Activated CD4-positive, alpha-beta T cell treated with anti-CD3 and anti-CD28 coated beads, Interleukin-10, Interleukin-2, amounts not matched to agents 100 ng/mL and 50 ng/mL, durations not matched to agents 16 hours and 8 hours (primary cell): ENCODE results near the gene RAB43.
"Not testable (repeated sequence)": the region's sequence is repeated elsewhere in the genome, so short reads cannot be mapped to it uniquely, and the experiment has no call there.

ENCODE experiments used
- DNase-seq: peaks from one replicate; pipeline ENCODE4 v3.0.0-alpha.2; 2020

RAB43 gene

DNA sequence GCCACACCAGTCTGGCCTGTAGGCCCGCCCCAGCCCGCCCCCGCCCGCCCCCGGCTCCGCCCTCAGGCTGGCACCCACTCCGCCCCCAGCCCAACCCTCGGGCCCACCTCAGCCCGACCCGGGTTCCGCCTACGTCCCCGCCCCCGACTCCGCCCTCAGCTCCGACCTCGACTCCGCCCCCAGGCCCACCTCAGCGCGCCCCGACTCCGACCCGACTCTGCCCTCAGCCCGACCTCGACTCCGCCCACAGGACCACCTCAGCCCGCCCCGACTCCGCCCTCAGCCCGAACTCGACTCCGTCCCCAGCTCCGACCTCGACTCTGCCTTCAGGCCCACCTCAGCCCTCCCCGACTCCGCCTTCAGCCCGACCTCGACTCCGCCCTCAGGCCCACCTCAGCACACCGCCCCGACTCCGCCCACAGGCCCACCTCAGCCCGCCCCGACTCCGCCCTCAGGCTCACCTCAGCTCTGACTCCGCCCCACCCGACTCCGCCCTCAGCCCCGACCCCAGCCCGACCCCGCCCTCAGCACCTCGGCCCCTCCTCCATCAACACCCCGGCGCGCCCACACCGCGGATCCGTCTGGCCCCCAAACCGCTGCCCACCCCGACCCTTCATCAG, at the start of gene RAB43:
TSS of gene RAB43 (minus strand) at position 13 of the 620 bp plus-strand sequence. CDS start 315 bp downstream, outside the sequence.
- peak; percentile 92 for DNase-seq

DNA sequence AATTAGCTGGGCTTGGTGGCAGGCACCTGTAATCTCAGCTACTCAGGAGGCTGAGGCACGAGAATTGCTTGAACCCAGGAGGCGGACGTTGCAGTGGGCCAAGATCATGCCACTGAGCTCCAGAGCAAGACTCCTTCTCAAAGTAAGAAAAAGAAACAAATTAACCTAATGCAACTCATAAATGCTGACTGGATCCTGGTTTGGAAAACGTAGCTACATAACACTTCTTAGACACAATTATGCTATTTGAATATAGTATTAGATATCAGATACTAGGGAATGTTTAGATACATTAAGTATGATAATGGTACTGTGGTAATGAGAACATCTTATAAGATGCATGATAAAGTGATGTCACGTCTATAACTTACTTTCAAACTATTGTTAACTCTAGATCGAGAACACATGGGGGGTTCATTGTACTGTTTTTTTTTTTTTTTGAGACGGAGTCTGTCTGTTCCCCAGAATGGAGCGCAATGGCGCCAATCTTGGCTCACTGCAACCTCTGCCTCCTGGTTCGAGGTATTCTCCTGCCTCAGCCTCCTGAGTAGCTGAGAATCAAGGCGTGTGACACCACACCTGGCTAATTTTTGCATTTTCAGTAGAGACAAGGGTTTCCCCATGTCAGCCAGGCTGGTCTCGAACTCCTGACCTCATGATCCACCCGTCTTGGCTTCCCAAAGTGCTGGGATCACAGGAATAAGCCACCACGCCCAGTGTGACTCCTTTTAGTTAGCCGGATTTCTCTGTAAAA, 45.2 kb upstream of the RAB43 start:
- no peak for DNase-seq

DNA sequence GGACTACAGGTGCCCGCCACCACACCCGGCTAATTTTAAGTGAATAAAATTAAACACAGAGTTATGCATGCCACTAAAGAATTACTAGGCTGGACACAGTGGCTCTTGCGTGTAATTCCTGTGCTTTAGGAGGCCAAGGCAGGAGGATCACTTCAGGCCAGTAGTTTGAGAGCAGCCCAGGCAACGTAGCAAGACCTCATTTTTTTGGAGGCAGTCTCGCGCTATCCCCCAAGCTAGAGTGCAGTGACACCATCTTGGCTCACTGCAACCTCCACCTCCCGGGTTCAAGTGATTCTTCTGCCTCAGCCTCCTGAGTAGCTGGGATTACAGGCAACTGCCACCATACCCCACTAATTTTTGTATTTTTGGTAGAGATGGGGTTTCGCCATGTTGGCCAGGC, 44.0 kb upstream of the RAB43 start:
- not testable (repeated sequence) for DNase-seq

DNA sequence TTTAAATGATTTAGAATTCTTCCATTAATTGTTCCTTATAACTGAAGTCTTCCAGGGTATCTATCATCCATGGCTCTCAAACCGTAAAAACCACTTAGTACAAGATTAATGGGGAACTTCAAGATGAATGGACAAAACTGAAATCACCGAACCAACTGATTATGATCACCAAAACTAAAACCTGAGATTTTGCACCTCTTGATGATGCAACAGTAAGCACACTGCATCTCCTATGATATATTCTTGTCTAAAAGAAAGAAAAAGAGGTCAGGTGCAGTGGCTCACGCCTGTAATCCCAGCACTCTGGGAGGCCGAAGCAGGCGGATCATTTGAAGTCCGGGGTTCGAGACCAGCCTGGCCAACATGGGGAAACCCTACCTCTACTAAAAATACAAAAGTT, 42.9 kb upstream of the RAB43 start:
- no peak for DNase-seq

GRCh38 chr3:129162729-129163579, 41.4 kb upstream of the RAB43 start:
- DNase-seq: peak; percentile 42

GRCh38 chr3:129161860-129162271, 40.3 kb upstream of the RAB43 start:
- peak; percentile 51 for DNase-seq

GRCh38 chr3:129160891-129161859, 39.6 kb upstream of the RAB43 start, which contains the start of gene ISY1:
TSS of gene ISY1 (minus strand) at chr3:129161063. CDS start at chr3:129160975, 88 bp downstream.
- peak; percentile 96 for DNase-seq

DNA sequence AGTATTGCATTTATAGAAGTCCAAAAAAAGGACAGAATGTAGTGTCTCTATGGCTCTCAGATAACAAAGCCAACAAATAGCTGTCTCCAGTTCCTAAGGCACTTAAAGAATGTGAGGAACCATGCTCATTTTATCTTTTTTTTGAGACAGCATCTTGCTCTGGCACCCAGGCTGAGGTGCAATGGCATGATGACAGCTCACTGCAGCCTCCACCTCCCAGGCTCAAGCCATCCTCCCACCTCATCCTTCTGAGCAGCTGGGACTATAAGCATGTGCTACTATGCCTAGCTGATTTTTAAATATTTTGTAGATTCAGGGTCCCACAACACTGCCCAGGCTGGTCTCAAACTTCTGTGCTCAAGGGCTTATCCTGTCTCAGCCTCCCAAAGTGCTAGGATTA, 23.2 kb upstream of the RAB43 start:
- DNase-seq: no peak

- DNase-seq: not testable (repeated sequence)
Observed at GRCh38 chr3:129141011-129141410, 19.4 kb upstream of the RAB43 start.

DNA sequence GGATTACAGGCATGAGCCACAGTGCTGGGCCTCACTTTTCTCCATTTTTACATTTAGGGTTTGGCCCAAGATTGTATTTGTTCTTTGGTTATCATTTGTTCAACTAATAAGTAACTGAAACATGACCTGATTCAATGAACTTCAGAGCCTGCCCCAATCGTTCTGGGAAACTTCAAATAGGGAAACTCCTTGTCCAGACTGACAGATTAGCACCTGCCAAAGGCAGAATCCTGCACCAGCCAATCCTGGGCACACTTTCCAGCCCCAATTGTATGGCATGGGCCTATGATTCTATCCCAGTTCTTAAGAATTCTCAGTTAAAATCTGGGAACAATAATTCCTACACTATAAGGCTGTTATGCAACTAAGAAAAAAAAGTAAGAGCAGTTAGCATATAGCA, 18.3 kb upstream of the RAB43 start:
- DNase-seq: no peak

GRCh38 chr3:129136275-129136674, 14.7 kb upstream of the RAB43 start:
- not testable (repeated sequence) for DNase-seq

GRCh38 chr3:129132097-129132866, 10.7 kb upstream of the RAB43 start:
- DNase-seq: no peak

DNA sequence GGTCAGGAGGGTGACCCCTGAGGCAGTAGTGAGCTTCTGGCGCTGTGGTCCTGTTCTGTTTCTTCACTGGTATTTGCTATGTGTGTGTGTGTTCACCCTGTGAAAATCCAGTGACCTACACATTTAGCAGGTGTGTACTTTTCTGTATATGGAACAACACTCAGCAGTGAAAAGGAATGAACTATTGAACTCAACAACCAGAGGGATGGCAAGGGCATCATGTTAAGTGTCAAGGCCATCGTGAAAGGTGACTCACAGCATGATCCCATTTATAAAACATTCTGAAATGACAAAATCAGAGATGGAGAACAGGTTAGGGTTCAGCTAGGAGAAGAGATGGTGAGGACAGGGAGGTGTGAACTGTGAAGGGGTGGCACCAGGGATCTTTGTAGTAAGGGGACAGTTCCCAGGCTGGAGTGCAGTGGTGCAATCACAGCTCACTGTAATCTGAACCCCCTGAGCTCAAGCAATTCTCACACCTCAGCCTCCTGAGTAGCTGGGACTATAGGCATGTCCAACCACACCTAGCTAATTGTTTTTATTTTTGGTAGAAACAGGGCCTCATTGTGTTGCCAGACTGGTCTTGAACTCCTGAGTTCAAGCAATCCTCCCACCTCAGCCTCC, 10.0 kb upstream of the RAB43 start:
- no peak for DNase-seq

GRCh38 chr3:129130291-129130813, 8.7 kb upstream of the RAB43 start:
- DNase-seq: no peak

- DNase-seq: no peak
Observed at GRCh38 chr3:129128357-129129155, 7.0 kb upstream of the RAB43 start.

DNA sequence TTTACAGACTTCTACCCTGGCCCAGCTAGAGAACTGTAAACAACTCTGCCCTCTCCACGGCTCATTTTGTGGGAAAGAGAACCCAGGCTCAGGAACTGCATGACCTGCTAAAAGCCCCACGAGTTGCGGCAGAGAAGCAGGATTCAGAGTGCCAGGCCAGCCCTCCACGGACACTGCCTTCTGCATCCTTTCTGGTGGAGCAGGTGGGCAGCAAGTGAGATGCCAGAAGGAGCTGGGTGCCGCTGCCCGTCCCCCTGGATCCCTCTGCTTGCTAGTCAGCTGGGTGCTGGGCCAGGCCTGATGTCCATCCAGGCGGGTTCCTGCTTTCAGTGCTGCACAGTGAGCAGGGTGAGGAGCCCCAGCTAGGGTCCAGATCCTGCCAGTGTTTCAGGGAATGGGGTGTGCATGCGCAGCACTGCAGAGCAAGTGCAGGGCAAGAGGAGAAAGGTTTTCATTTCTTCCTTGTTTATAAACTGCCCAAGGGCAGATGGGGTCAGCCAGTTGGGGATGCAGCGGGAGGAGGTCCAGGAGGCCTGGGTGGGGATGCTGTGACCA, 5.2 kb upstream of the RAB43 start:
- no peak for DNase-seq

DNA sequence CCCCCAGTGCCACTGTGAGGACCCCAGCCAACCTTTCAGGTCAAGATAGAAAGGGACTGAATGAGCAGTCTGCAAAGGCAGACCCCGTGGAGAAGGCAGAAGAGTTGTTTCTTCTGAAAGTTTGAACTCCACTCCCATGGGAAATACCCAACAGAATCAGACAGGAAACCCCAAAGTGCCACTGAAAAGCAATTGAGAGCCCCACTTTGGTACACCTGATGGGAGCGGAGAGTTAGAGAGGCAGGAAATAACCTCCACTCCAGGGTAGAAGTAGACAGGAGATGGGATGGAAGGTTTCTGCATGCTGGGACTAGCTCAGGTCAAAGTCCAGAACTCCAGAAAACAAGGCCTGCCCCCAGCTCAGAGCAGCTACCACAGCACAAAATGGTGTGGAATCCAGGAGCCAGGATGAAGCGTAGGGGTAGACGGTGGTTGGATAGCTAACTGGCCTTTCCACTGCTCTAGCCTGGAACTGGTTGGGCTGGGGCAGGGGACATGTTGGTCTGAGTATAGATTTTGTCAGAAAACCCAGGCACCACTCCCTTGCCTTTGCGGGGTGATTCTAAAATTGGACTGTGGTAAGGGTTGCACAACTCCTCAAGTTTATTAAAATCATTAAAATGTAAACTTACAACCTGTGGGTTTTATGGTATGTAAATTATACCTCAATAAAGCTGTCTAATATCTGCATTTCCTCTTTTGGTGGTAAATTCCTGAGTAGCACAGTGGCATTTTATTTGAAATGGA, 1.9 kb upstream of the RAB43 start:
- DNase-seq: no peak

DNA sequence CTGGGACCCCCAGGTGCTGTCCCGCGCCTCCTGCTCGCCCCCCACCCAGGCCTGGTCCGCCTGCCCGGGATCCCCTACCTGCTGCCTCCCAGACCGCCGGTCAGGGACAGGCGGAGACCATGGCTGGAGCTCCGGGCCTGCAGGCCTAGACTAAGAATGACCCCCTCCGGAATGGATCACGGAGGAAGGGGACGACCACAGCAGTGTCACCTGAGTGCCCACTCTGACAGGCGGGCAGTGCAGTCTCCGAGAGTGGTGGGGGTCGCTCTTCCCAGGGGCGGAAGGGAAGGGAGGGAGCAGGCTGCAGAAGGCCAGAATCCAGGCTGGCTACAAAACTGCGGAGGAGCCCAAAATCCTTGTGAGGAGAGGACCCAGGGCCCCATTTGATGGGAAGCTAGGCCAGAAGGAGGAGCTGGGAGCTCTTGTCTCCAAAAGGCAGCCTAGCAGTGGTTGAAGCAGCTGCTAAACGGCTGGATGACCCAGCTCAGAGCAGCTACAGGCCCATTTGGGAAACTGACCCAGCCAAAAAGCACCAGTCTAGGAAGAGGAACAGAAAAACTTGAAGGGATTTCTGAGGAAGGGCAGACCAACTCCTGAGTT, 908 bp upstream of the RAB43 start:
- no peak for DNase-seq
